Heart left ventricle (tissue), 16 donors: ENCODE results near the gene CD28. TPM values are rescaled to one million over a fixed set of nuclear protein-coding genes. Genes with fewer than 3 reads are reported as not detected.

Experiments used
- ATAC-seq, 4 donors: fragments of 200-7000 bp; cut with Tn5 transposase; one replicate each; pipeline ENCODE4 v1.9.1; 2020 to 2022; ENCODE audit warnings: moderate library complexity in 4 of 4, mild to moderate bottlenecking in 3 of 4, moderate number of reproducible peaks in 1 of 4
- DNase-seq, 5 donors: peaks; one replicate each; pipeline ENCODE4 v3.0.0-alpha.2; 2020
- H3K27ac ChIP-seq, 12 donors: fragments of 200-600 bp; sonication (generic) in 4 of 12; one replicate each; pipeline versions ENCODE4 v1.5.0 to v1.8.0; 2016 to 2022; ENCODE audit warnings: mild to moderate bottlenecking in 2 of 12
- H3K27me3 ChIP-seq, 9 donors: fragments of 200-600 bp; sonication (generic) in 2 of 9; one replicate each; pipeline versions ENCODE4 v1.5.1 to v1.8.0; 2016 to 2022; ENCODE audit warnings: mild to moderate bottlenecking in 3 of 9
- H3K36me3 ChIP-seq, 9 donors: fragments of 200-600 bp; sonication (generic) in 2 of 9; one replicate each; pipeline versions ENCODE4 v1.5.0 to v1.8.0; 2018 to 2022; ENCODE audit warnings: mild to moderate bottlenecking in 2 of 9
- H3K4me1 ChIP-seq, 12 donors: fragments of 200-600 bp; sonication (generic) in 4 of 12; one replicate each; pipeline versions ENCODE4 v1.5.0 to v1.8.0; 2016 to 2022; ENCODE audit warnings: mild to moderate bottlenecking in 3 of 12
- H3K4me3 ChIP-seq, 12 donors: fragments of 200-600 bp; sonication (generic) in 4 of 12; one replicate each; pipeline versions ENCODE4 v1.5.0 to v1.8.0; 2017 to 2022; ENCODE audit warnings: mild to moderate bottlenecking in 9 of 12, moderate library complexity in 4 of 12
- H3K9me3 ChIP-seq, 12 donors: fragments of 200-600 bp; sonication (generic) in 4 of 12; one replicate each; pipeline versions ENCODE4 v1.5.0 to v1.8.0; 2016 to 2022; ENCODE audit warnings: mild to moderate bottlenecking in 1 of 12
- CTCF ChIP-seq, 12 donors: fragments of 200-600 bp; sonication (generic) in 4 of 12; IDR thresholded peaks; one replicate each; pipeline versions ENCODE4 v1.5.0 to v1.8.0; 2018 to 2022; ENCODE audit warnings: antibody characterized with exemption in 12 of 12, mild to moderate bottlenecking in 5 of 12
- POLR2A ChIP-seq, 2 donors: fragments of 450-650 bp; IDR thresholded peaks; one replicate each; pipeline ENCODE4 v1.6.1; 2017; ENCODE audit warnings: antibody characterized with exemption in 2 of 2, mild to moderate bottlenecking in 2 of 2, moderate library complexity in 2 of 2
- WGBS, 4 donors: extraction: QIAGEN DNeasy Blood & Tissue Kit in 2 of 4; methylation state at CpG; one replicate each; pipeline versions ENCODE4 v1.1.5 to v1.1.7; 2013 to 2018; 5-methylcytosine and 5-hydroxymethylcytosine counted together
- intact Hi-C, 10 donors: fragments of 100-400 bp; cut with DNase I; formaldehyde crosslinking; loops; one replicate each; pipeline versions ENCODE4 v1.11.1 to v1.14.2; 2022
- polyA plus RNA-seq, 2 donors: library from polyadenylated mRNA; stranded (reverse); fragments of 200-250 nt; gene quantifications; one replicate each; pipeline ENCODE4 v1.2.3, GENCODE V29; 2013
- total RNA-seq, 9 donors: library from RNA; depleted of rRNA in 2 of 9; stranded (reverse); fragments of >200 nt in 2 of 9; fragmentation: NEBNext Ultra II Directional in 3 of 9; extraction: Animal tissue kit (Norgen Biotek cat#: 25700) in 3 of 9; gene quantifications; one replicate each; pipeline versions ENCODE4 v1.1.0 to v1.2.4, GENCODE V29; 2016 to 2023
- donor health status: ischemic (EF 13 %, LVEDD 7.1; RV severe dilation, severe dysfunction).
- donor health status: healthy with polysubstance abuse.
- donor health status: DM: no; HTN: yes; CAD: no.
- donor health status: DM: no; HTN: no; CAD: no.
- donor health status: ischemic (EF 25% LVEDD 6.9; RV normal size, moderate dysfunction).
- donor health status: ischemic (EF 25% LVEDD 5.7; RV mildly dilated, moderate dysfunction).
- donor health status: healthy.
- donor health status: DM: yes; HTN: yes; CAD: no.
- donor health status: ischemic (EF 35%, LVEDD 5.7; RV mildly dilated, moderate dysfunction).
- donor health status: nonischemic (EF 11% LVEDD 7.7; RV severe dilation, severe dysfunction).
- donor health status: DM: yes; HTN: yes; CAD: no.
- donor health status: PGD.
- donor health status: ischemic (EF 29% LVEDD 5.4; RV normal size, mild dysfunction).
- donor health status: nonischemic (EF 23%, LVEDD 6.1; RV moderate dilation, normal function).

CD28 gene
- total and polyA plus RNA-seq, 11 donors = 0.08 to 11.2 (median 0.81) TPM

GRCh38 chr2:203661279-203661908, 45.0 kb upstream of the CD28 start:
- no peaks in the 10 kb centered on the region for H3K27me3 ChIP-seq
- intact Hi-C loops = no loop called here
- H3K36me3 ChIP-seq = no peaks in the 10 kb centered on the region
- no peak overlapping the region for H3K4me3 ChIP-seq
- no peak overlapping the region for H3K27ac ChIP-seq
- ATAC-seq = no peak
- TF ChIP-seq POLR2A (IDR thresholded peaks at IDR 0.05) (no peak), CTCF (IDR thresholded peaks at IDR 0.05) (no peak)
- no peak for DNase-seq
- H3K9me3 ChIP-seq = no peaks in the 10 kb centered on the region
- WGBS, 4 donors = 91 to 95% (median 93%) methylated on average over 3 of the region's 3 CpGs
- H3K4me1 ChIP-seq = peaks cover 0 to 42% (median 0%) of the 10 kb centered on the region in 12 donors

- 0 to 45% (median 0%) methylated on average over 1 of the region's 1 CpG for WGBS, 4 donors
- no peak overlapping the region for H3K27ac ChIP-seq
- H3K36me3 ChIP-seq = no peaks in the 10 kb centered on the region
- TF ChIP-seq CTCF (IDR thresholded peaks at IDR 0.05) (no peak), POLR2A (IDR thresholded peaks at IDR 0.05) (no peak)
- peaks cover 0 to 31% (median 0%) of the 10 kb centered on the region in 12 donors for H3K4me1 ChIP-seq
- DNase-seq (no peak), ATAC-seq (no peak)
- no peaks in the 10 kb centered on the region for H3K9me3 ChIP-seq
- intact Hi-C loops = no loop called here
- no peaks in the 10 kb centered on the region for H3K27me3 ChIP-seq
- H3K4me3 ChIP-seq = no peak overlapping the region
Observed at GRCh38 chr2:203662487-203662886, 44.0 kb upstream of the CD28 start.

GRCh38 chr2:203662951-203663350, 43.5 kb upstream of the CD28 start:
- Histone ChIP-seq H3K27me3 (no peaks in the 10 kb centered on the region), H3K36me3 (no peaks in the 10 kb centered on the region), H3K27ac (no peak overlapping the region), H3K9me3 (no peaks in the 10 kb centered on the region), H3K4me1 (peaks cover 0 to 26% (median 0%) of the 10 kb centered on the region in 12 donors), H3K4me3 (no peak overlapping the region)
- no peak for TF ChIP-seq POLR2A (IDR thresholded peaks at IDR 0.05)
- TF ChIP-seq CTCF (IDR thresholded peaks at IDR 0.05) = no peak
- ATAC-seq (no peak), DNase-seq (no peak)
- intact Hi-C loops = no loop called here

DNA sequence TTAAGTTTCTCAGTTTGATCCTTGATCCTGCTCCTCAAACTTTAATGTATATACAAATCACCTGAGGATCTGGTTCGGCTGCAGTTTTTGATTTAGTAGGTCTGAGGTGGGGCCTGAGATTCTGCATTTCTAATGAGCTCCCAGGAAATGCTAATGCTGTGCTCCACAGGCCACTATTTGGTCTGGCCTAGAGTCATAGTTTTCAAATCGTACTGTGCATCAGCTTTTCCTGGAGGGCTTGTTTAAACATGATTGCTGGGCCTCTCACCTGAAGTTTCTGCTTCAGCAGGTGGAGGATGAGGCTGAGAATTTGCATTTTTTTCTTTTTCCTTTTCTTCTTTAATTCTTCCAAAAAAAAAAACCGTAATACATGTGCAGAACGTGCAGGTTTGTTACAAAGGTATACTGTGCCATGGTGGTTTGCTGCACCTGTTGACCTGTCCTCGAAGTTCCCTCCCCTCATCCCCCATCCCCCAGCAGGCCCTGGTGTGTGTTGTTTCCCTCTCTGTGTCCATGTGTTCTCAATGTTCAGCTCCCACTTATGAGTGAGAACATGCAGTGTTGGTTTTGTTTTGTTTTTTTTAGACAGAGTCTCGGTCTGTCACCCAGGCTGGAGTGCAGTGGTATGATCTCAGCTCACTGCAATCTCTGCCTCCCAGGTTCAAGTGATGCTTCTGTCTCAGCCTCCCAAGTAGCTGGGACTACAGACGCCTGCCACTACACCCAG, 42.2 kb upstream of the CD28 start:
- no peaks in the 10 kb centered on the region for H3K36me3 ChIP-seq
- no peaks in the 10 kb centered on the region for H3K9me3 ChIP-seq
- H3K4me1 ChIP-seq = peaks cover 0 to 14% (median 0%) of the 10 kb centered on the region in 12 donors
- DNase-seq (no peak), ATAC-seq (no peak)
- H3K27ac ChIP-seq = no peak overlapping the region
- no peak overlapping the region for H3K4me3 ChIP-seq
- intact Hi-C loops = no loop called here
- WGBS, 4 donors = 81 to 91% (median 86%) methylated on average over 7 of the region's 7 CpGs
- H3K27me3 ChIP-seq = no peaks in the 10 kb centered on the region
- no peak for TF ChIP-seq CTCF (IDR thresholded peaks at IDR 0.05)
